ENCODE measurements around the gene GCK. TPM values are rescaled to one million over a fixed set of nuclear protein-coding genes. Genes with fewer than 3 reads are reported as not detected.
A peak's percentile ranks its signal among the peaks of the same experiment; 100 is the strongest.

The GCK gene
- total and polyA plus RNA-seq, 3 donors from 2014 or later: 0.90 to 1.2 (median 0.94) TPM

GRCh38 chr7:44100458-44101302, 88.6 kb downstream of the GCK start:
- no peak for DNase-seq
- H3K27ac ChIP-seq: peak overlapping the region; percentile 59 to 65
- no peaks in the 10 kb centered on the region for H3K9me3 ChIP-seq
- no peaks in the 10 kb centered on the region for H3K36me3 ChIP-seq (ENCODE audit: low read depth, missing control alignments)
- TF ChIP-seq, protein P1, sequence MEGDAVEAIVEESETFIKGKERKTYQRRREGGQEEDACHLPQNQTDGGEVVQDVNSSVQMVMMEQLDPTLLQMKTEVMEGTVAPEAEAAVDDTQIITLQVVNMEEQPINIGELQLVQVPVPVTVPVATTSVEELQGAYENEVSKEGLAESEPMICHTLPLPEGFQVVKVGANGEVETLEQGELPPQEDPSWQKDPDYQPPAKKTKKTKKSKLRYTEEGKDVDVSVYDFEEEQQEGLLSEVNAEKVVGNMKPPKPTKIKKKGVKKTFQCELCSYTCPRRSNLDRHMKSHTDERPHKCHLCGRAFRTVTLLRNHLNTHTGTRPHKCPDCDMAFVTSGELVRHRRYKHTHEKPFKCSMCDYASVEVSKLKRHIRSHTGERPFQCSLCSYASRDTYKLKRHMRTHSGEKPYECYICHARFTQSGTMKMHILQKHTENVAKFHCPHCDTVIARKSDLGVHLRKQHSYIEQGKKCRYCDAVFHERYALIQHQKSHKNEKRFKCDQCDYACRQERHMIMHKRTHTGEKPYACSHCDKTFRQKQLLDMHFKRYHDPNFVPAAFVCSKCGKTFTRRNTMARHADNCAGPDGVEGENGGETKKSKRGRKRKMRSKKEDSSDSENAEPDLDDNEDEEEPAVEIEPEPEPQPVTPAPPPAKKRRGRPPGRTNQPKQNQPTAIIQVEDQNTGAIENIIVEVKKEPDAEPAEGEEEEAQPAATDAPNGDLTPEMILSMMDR (IDR thresholded peaks at IDR 0.05): no peak
- no peak for TF ChIP-seq POLR2A (IDR thresholded peaks at IDR 0.05)
- H3K27me3 ChIP-seq: no peaks in the 10 kb centered on the region
- H3K4me1 ChIP-seq: peaks cover 10% of the 10 kb centered on the region
- intact Hi-C loops (cut with DNase I; ENCODE audit: low total_unique reads): no loop called here
- H3K4me3 ChIP-seq: no peak overlapping the region
- WGBS, 2 donors: 50 to 62% methylated on average over 7 to 10 of the region's 10 CpGs

DNA sequence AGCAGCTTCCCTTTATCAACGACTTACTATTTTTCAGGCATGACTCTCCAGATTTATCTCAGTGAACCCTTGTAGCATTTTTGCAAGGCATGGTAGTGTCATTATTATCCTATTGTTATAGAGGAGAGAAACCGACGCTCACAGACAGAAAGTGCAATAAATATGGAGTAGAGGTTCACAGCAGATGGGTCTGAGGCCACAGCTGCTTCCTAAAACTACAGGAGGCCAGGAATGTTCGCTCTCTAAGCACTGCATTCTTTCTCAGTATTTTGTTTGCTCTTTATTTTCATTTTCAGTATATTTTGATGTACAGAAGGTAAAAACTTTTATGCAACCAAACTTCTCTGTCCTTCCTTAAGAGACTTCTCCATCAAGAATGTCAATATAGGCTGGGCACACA, 89.6 kb downstream of the GCK start:
- Histone ChIP-seq H3K9me3 (no peaks in the 10 kb centered on the region), H3K36me3 (ENCODE audit: low read depth, missing control alignments) (no peaks in the 10 kb centered on the region), H3K27me3 (no peaks in the 10 kb centered on the region), H3K4me3 (no peak overlapping the region), H3K4me1 (peaks cover 20% of the 10 kb centered on the region), H3K27ac (no peak overlapping the region)
- TF ChIP-seq POLR2A (IDR thresholded peaks at IDR 0.05): no peak
- TF ChIP-seq, protein P1 (IDR thresholded peaks at IDR 0.05): no peak
- 52 to 64% methylated on average over 4 of the region's 4 CpGs for WGBS, 2 donors
- intact Hi-C loops (cut with DNase I; ENCODE audit: low total_unique reads): no loop called here
- DNase-seq: no peak

DNA sequence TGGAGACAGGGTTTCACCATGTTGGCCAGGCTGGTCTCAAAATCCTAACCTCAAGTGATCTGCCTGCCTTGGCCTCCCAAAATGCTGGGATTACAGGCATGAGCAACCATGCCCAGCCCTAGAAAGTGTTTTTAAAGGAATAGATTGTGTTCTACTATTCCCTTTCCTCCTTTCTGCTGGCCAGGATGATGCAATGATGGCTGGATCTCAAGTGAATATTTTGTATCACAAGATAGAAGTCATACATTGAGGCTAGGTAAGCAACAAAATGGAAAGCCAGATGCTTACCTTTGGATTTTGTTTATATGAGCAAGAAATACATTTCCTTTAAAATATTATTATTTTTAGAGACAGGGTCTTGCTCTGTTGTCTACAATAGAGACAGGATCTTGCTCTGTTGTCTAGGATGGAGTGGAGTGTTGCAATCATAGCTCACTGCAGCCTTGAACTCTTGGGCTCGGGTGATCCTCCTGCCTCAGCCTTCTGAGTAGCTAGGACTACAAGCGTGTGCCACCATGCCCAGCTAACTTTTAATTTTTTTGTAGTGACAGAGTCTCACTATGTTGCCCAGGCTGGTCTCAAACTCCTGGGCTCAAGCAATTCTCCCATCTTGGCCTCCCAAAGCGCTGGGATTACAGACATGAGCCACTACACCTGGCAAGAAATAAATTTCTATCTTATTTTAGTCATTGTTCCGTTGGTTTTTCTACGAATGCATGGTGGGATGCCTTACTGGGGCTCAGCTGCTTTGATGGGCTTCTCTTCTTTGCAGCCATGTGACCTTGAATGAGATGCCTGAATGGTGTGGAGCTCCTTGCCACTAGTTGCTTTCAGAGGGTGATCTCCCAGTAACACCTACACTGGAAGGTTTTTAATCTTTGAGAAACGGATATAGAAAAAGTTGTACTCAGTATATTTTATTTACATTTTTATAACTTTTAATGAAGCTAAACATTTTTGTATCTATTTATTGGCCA, 90.9 kb downstream of the GCK start:
- Histone ChIP-seq H3K27me3 (no peaks in the 10 kb centered on the region), H3K36me3 (ENCODE audit: low read depth, missing control alignments) (no peaks in the 10 kb centered on the region), H3K4me1 (peaks cover 26% of the 10 kb centered on the region), H3K27ac (no peak overlapping the region), H3K9me3 (no peaks in the 10 kb centered on the region), H3K4me3 (no peak overlapping the region)
- TF ChIP-seq POLR2A (IDR thresholded peaks at IDR 0.05): no peak
- TF ChIP-seq, protein P1 (IDR thresholded peaks at IDR 0.05): no peak
- DNase-seq: no peak
- intact Hi-C loops (cut with DNase I; ENCODE audit: low total_unique reads): no loop called here
- WGBS, 2 donors: 81 to 87% methylated on average over 6 of the region's 6 CpGs

GRCh38 chr7:44097064-44097932, 91.9 kb downstream of the GCK start:
- 83 to 87% methylated on average over 9 of the region's 9 CpGs for WGBS, 2 donors
- no peak for TF ChIP-seq POLR2A (IDR thresholded peaks at IDR 0.05)
- TF ChIP-seq, protein P1 (IDR thresholded peaks at IDR 0.05): no peak
- no peak overlapping the region for H3K27ac ChIP-seq
- H3K36me3 ChIP-seq (ENCODE audit: low read depth, missing control alignments): no peaks in the 10 kb centered on the region
- no peaks in the 10 kb centered on the region for H3K9me3 ChIP-seq
- H3K27me3 ChIP-seq: no peaks in the 10 kb centered on the region
- H3K4me3 ChIP-seq: no peak overlapping the region
- DNase-seq: no peak
- peaks cover 26% of the 10 kb centered on the region for H3K4me1 ChIP-seq
- intact Hi-C loops (cut with DNase I; ENCODE audit: low total_unique reads): no loop called here
